Measurements from ENCODE around the gene PIK3CB.
"Not testable (repeated sequence)": the region's sequence is repeated elsewhere in the genome, so short reads cannot be mapped to it uniquely, and the experiment has no call there.

PIK3CB gene

DNA sequence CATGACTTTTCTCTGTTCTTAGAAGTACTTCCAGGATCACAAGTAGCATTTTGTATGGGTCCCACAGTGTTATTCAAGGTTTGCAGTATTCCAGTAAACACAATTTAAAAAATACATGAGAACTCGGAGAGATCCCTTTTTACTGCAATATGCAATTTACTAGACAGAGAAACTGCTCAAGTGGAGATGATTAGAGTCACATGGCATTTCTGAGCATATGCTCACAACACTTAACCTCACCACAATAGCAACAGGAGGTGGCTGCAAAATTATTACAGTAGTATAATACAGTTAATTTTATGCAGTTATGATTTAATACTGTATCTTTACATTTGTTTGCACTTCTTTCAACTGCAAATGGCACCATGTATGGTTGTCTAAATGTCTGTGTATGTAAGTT is 87.5 kb downstream of the PIK3CB start:
- DNase-seq (ENCODE audit: low read depth), result no peak

DNA sequence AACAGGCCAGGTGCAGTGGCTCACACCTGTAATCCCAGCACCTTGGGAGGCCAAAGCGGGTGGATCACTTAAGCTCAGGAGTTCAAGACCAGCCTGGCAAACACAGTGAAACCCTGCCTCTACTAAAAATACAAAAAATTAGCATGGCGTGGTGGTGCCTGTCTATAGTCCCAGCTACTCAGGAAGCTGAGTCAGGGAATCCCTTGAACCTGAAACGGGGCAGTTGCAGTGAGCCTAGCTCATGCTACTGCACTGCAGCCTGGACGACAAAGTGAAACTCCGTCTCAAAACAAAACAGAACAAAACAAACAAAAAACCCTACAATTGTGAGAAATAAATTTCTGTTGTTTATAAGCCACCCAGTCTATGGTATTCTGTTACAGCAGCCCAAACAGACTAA is 94.7 kb downstream of the PIK3CB start:
- no peak for DNase-seq (ENCODE audit: low read depth)

GRCh38 chr3:138732456-138732855 is 102.3 kb downstream of the PIK3CB start:
- DNase-seq (ENCODE audit: low read depth), result no peak

GRCh38 chr3:138726946-138727730 is 107.6 kb downstream of the PIK3CB start:
- DNase-seq (ENCODE audit: low read depth), result no peak

- DNase-seq (ENCODE audit: low read depth), result not testable (repeated sequence)
Observed at GRCh38 chr3:138726042-138726441, 108.7 kb downstream of the PIK3CB start.

DNA sequence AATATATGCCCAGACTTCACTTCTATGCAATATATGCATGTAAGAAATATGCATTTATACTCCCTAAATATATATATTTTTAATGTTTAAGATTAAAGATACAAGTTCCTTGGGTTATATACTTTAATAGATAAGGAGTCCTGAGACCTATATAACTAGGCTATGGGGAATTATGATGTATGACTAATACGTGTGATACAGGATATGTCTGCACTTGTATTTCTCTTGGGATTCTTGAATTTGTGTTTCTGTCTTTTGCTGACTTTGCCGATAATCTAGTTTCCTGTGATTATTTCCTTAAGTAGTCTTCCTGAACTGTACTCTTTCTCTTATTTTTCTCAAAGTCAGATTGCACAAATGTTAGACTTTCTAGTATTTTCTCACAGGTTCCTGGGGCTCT is 109.6 kb downstream of the PIK3CB start:
- no peak for DNase-seq (ENCODE audit: low read depth)

- no peak for DNase-seq (ENCODE audit: low read depth)
Observed at GRCh38 chr3:138724443-138724842, 110.3 kb downstream of the PIK3CB start.

DNA sequence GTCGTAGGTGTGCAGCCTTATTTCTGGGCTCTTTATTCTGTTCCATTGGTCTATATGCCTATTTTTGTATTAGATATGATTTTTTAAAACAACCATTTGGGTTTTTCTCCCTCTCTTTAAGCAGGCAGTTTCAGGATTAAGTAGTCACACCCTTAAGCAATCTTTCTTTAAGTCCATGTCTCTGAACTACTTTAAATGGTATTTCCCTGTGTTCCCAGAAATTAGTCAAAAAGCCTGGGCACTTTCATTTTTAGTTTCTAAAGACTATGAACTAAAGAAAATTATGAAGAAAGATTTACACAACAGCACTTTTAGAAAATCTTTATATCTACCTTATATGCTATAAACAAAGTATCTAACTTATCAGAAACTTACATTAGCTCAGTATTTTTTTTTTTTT is 115.9 kb downstream of the PIK3CB start:
- no peak for DNase-seq (ENCODE audit: low read depth)

GRCh38 chr3:138717348-138717747 is 117.4 kb downstream of the PIK3CB start:
- no peak for DNase-seq (ENCODE audit: low read depth)

GRCh38 chr3:138712086-138712485 is 122.6 kb downstream of the PIK3CB start:
- DNase-seq (ENCODE audit: low read depth), result no peak

GRCh38 chr3:138705675-138706074 is 129.1 kb downstream of the PIK3CB start:
- no peak for DNase-seq (ENCODE audit: low read depth)

GRCh38 chr3:138696666-138697370 is 137.9 kb downstream of the PIK3CB start:
- no peak for DNase-seq (ENCODE audit: low read depth)

GRCh38 chr3:138694287-138695007 is 140.3 kb downstream of the PIK3CB start:
- no peak for DNase-seq (ENCODE audit: low read depth)

DNA sequence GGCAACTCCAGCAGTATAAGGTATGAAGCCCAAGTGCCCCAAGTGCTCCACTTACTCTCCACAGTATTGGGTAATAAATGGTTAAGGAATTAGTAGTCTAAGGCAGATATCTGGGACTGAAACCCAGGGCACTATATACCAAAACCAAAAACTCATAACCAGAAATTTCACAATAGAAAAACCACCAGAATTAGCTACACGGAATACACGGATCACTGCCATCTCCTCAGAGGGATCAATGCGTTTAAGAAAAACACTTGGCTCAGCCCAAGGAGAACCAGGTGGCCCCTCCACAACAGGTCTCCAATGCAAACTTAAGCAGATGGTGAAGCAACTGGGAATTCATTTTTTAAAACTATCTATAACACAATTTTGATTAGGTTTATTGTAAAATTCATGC is 142.6 kb downstream of the PIK3CB start:
- DNase-seq (ENCODE audit: low read depth), result no peak

- no peak for DNase-seq (ENCODE audit: low read depth)
Observed at GRCh38 chr3:138691351-138691750, 143.4 kb downstream of the PIK3CB start.

GRCh38 chr3:138690036-138690435 is 144.7 kb downstream of the PIK3CB start:
- DNase-seq (ENCODE audit: low read depth), result no peak

DNA sequence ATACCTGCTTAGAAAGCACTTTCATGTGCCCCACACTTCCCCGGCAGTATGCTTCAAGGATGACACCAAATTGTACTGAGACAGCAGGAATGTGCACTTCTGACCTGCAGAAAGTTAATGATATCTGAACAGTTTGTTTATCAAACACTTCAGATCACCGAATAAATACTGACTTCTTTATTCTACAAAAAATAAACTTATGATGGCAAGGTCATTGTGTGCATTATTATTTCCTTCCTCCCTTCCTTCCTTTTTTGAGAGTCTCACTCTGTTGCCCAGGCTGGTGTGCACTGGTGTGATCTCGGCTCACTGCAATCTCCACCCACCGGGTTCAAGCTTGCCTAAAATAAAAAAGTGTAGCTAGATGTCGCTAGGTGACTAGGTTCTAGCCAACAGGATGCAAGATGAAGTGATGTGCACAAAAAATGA is 145.8 kb downstream of the PIK3CB start:
- DNase-seq (ENCODE audit: low read depth), result no peak

DNA sequence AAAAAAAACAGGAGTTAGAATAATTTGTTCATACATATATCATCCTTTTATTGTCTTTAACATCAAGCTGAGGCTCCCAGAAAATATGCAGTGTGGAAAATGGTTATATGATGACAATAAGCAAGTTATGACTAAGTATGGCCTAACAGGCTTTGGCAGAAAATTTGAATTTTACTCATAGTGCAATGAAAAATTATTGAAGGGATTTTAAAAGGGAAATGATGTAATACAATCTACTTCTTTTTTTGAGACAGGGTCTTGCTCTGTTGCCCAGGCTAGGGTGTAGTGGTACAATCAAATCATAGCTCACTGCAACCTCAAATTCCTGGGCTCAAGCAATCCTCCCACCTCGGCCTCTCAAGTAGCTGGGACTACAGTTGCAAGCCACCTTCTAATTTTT is 147.5 kb downstream of the PIK3CB start:
- no peak for DNase-seq (ENCODE audit: low read depth)

- DNase-seq (ENCODE audit: low read depth), result no peak
Observed at GRCh38 chr3:138686771-138687221, 147.9 kb downstream of the PIK3CB start.

GRCh38 chr3:138684396-138684795 is 150.3 kb downstream of the PIK3CB start:
- no peak for DNase-seq (ENCODE audit: low read depth)

DNA sequence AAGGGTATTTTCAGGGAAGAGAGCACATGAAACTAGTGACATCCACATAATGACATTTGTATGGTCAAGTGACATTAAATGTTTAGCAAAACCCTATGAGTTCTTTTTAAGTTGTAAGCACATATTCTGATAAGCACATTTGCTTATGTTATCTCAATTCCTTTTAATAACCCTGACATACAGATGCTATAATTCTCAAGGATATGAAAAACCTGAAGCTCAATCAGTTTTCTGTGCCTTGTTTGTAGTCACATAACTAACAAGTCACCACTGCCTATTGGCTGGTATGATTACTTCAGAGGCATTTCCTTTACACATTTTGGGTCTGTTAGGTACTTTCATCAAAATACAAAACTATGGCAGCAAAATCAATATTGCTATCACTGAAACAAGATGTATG is 152.1 kb downstream of the PIK3CB start:
- DNase-seq (ENCODE audit: low read depth), result no peak

GRCh38 chr3:138681463-138682220 is 153.1 kb downstream of the PIK3CB start:
- DNase-seq (ENCODE audit: low read depth), result no peak
